GM21717 (cell line): ENCODE data around the gene MPL.

Experiments used
- ATAC-seq: cut with Tn5 transposase; IDR thresholded peaks from one replicate; pipeline ENCODE4 v1.9.1; 2021; ENCODE audit warnings: mild to moderate bottlenecking, moderate library complexity; ENCODE audit not compliant: unreplicated experiment

MPL gene

GRCh38 chr1:43337588-43337987 is at the start of gene MPL:
MPL (plus strand) TSS chr1:43337818; CDS start chr1:43337849, 31 bp downstream.
- no peak for ATAC-seq

- ATAC-seq = no peak
These were observed 49.4 kb upstream of the MPL start for GRCh38 chr1:43288058-43288784.

- no peak for ATAC-seq
These were observed 48.6 kb upstream of the MPL start for GRCh38 chr1:43288785-43289706.

GRCh38 chr1:43292216-43292615 is 45.4 kb upstream of the MPL start:
- no peak for ATAC-seq

GRCh38 chr1:43292679-43293078 is 44.9 kb upstream of the MPL start:
- no peak for ATAC-seq

GRCh38 chr1:43293176-43293575 is 44.4 kb upstream of the MPL start:
- ATAC-seq = no peak

GRCh38 chr1:43293896-43294760 is 43.5 kb upstream of the MPL start:
- no peak for ATAC-seq

- ATAC-seq = no peak
These were observed 42.9 kb upstream of the MPL start for GRCh38 chr1:43294761-43295160.

- ATAC-seq = no peak
These were observed 41.4 kb upstream of the MPL start for GRCh38 chr1:43296207-43296606.

- ATAC-seq = no peak
These were observed 39.6 kb upstream of the MPL start for GRCh38 chr1:43298055-43298454.

GRCh38 chr1:43299101-43299500 is 38.5 kb upstream of the MPL start:
- ATAC-seq = no peak

- ATAC-seq = no peak
These were observed 37.1 kb upstream of the MPL start, which contains the start of gene TIE1 for GRCh38 chr1:43300378-43301094. TIE1 (plus strand) TSS chr1:43300982; CDS start chr1:43301072, 90 bp downstream.

GRCh38 chr1:43302201-43302600 is 35.4 kb upstream of the MPL start:
- no peak for ATAC-seq

GRCh38 chr1:43302721-43303470 is 34.7 kb upstream of the MPL start:
- ATAC-seq = no peak

- no peak for ATAC-seq
These were observed 33.9 kb upstream of the MPL start for GRCh38 chr1:43303471-43304313.

- no peak for ATAC-seq
These were observed 33.3 kb upstream of the MPL start for GRCh38 chr1:43304314-43304681.

GRCh38 chr1:43304771-43305300 is 32.8 kb upstream of the MPL start:
- ATAC-seq = no peak

GRCh38 chr1:43305461-43305860 is 32.2 kb upstream of the MPL start:
- no peak for ATAC-seq
